Kidney (tissue), 14 donors: ENCODE results near the gene MEX3A. TPM values are rescaled to one million over a fixed set of nuclear protein-coding genes. Genes with fewer than 3 reads are reported as not detected.
"Not testable (repeated sequence)": the region's sequence is repeated elsewhere in the genome, so short reads cannot be mapped to it uniquely, and the experiment has no call there.

ENCODE experiments used
- DNase-seq, 5 donors: peaks; one replicate each; pipeline ENCODE4 v3.0.0-alpha.2; 2013 to 2020
- FAIRE-seq: peaks from 2 replicates; lab custom pipeline; 2012; peaks lifted over from hg19 to GRCh38; lab: Jason Lieb, UNC
- H3K27ac ChIP-seq, 2 donors: one replicate each; pipeline ENCODE4 v1.7.0; 2013; ENCODE audit warnings: low read depth in 2 of 2, low read length in 2 of 2, inconsistent platforms in 1 of 2
- H3K27me3 ChIP-seq: one replicate; pipeline ENCODE4 v1.7.1; 2013; ENCODE audit warnings: low read length, inconsistent platforms; ENCODE audit not compliant: control insufficient read depth, insufficient read depth
- H3K36me3 ChIP-seq, 3 donors: one replicate each; pipeline versions ENCODE4 v1.7.0 to v1.7.1; 2013; ENCODE audit warnings: low read length in 3 of 3, control low read depth in 1 of 3, inconsistent platforms in 1 of 3; ENCODE audit not compliant: insufficient read depth in 3 of 3, control insufficient read depth in 2 of 3
- H3K4me1 ChIP-seq, 3 donors: one replicate each; pipeline versions ENCODE4 v1.7.0 to v1.7.1; 2013; ENCODE audit warnings: low read length in 3 of 3, inconsistent platforms in 1 of 3, low read depth in 1 of 3; ENCODE audit not compliant: control insufficient read depth in 2 of 3, insufficient read depth in 2 of 3
- H3K4me3 ChIP-seq, 3 donors: one replicate each; pipeline versions ENCODE4 v1.7.0 to v1.8.1; 2013; ENCODE audit warnings: low read length in 3 of 3, control low read depth in 1 of 3, inconsistent platforms in 1 of 3
- H3K9ac ChIP-seq, 3 donors: one replicate each; pipeline versions ENCODE4 v1.7.0 to v1.7.1; 2013; ENCODE audit warnings: low read length in 3 of 3, control low read depth in 1 of 3, inconsistent platforms in 1 of 3
- H3K9me3 ChIP-seq, 3 donors: one replicate each; pipeline versions ENCODE4 v1.7.0 to v1.7.1; 2013; ENCODE audit warnings: low read length in 3 of 3, control low read depth in 1 of 3, inconsistent platforms in 1 of 3; ENCODE audit not compliant: control insufficient read depth in 2 of 3, insufficient read depth in 1 of 3
- intact Hi-C: fragments of 100-400 bp; cut with DNase I; formaldehyde crosslinking; loops from one replicate; pipeline ENCODE4 v1.11.1; 2022
- polyA plus RNA-seq: library from polyadenylated mRNA; stranded (reverse); fragments of 350-450 nt; fragmentation: Illumina TruSeq; extraction: RNeasy Lipid Tissue Mini Kit (QIAGEN cat#74804); gene quantifications from one replicate; pipeline ENCODE4 v1.2.3, GENCODE V29; 2014; ENCODE audit warnings: low read depth, low replicate concordance; ENCODE audit not compliant: insufficient read depth
- total RNA-seq: library from RNA; stranded (reverse); fragmentation: NEBNext Ultra II Directional; extraction: Animal tissue kit (Norgen Biotek cat#: 25700); gene quantifications from one replicate; pipeline ENCODE4 v1.2.1, GENCODE V29; 2021
- TF ChIP-seq, protein P1 (sequence below): IDR thresholded peaks from 3 replicates; pipeline ENCODE4 v1.5.1; 2012; ENCODE audit warnings: mild to moderate bottlenecking, moderate library complexity, borderline replicate concordance; ENCODE audit not compliant: insufficient read depth; ENCODE audit errors: extremely low read depth
- donor health status: control.
- donor health status: control.
- donor health status: control.
- donor health status: control.
- donor health status: control.
- donor health status: DM: yes; HTN: yes; CAD: no.
- donor health status: Normal renal cell carcinoma (clear cell type).

Gene MEX3A
- total and polyA plus RNA-seq, 2 donors from 2014 or later, result 1.0 to 1.7 TPM

DNA sequence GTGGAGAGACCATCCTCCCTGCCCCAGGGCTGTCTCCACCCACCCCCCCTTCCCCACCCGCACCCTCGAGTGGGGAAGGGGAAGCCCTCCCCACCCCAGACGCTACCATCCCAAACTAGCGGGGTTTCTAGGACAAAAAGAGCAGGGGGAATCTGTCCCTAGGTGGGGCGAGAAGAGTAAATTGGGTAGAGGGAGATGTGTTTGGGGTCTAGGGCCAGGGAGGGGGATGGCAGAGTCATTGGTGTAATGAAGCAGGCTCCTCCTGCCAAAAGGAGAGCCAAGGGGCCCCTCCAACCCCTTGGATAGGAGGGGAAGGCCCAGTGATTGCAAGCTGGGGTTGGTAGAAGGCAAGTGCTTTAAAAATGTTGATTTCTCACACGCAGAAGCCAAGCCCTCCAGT is 10.0 kb downstream of the MEX3A start:
- H3K36me3 ChIP-seq, result peaks cover 0 to 2% (median 0%) of the 10 kb centered on the region in 3 donors
- no peak overlapping the region for H3K4me3 ChIP-seq
- no peak overlapping the region for H3K27ac ChIP-seq
- FAIRE-seq (no peak), DNase-seq (no peak)
- no peaks in the 10 kb centered on the region for H3K27me3 ChIP-seq
- H3K4me1 ChIP-seq, result peaks cover 0 to 4% (median 0%) of the 10 kb centered on the region in 3 donors
- intact Hi-C loops, result no loop called here
- no peak overlapping the region for H3K9ac ChIP-seq
- TF ChIP-seq, protein P1, sequence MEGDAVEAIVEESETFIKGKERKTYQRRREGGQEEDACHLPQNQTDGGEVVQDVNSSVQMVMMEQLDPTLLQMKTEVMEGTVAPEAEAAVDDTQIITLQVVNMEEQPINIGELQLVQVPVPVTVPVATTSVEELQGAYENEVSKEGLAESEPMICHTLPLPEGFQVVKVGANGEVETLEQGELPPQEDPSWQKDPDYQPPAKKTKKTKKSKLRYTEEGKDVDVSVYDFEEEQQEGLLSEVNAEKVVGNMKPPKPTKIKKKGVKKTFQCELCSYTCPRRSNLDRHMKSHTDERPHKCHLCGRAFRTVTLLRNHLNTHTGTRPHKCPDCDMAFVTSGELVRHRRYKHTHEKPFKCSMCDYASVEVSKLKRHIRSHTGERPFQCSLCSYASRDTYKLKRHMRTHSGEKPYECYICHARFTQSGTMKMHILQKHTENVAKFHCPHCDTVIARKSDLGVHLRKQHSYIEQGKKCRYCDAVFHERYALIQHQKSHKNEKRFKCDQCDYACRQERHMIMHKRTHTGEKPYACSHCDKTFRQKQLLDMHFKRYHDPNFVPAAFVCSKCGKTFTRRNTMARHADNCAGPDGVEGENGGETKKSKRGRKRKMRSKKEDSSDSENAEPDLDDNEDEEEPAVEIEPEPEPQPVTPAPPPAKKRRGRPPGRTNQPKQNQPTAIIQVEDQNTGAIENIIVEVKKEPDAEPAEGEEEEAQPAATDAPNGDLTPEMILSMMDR, result no peak
- no peaks in the 10 kb centered on the region for H3K9me3 ChIP-seq

DNA sequence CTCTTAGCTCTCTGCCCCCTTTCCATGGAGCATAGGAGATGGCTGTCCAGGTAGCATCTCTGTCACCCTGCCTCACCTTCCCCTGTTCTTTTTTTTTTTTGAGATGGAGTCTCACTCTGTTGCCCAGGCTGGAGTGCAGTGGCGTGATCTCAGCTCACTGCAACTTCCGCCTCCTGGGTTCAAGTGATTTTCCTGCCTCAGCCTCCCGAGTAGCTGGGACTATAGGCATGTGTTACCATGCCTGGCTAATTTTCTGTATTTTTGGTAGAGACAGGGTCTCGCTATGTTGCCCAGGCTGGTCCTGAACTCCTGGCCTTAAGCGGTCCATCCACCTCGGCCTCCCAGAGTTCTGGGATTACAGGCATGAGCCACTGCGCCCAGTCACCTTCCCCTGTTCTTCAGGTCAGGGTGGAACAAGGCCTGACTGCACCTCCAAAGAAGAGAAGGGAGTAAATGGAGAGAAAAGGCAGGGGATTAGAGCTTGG is 10.9 kb downstream of the MEX3A start:
- FAIRE-seq, H3K4me3 ChIP-seq, DNase-seq, H3K27me3 ChIP-seq, H3K4me1 ChIP-seq, H3K9me3 ChIP-seq, H3K36me3 ChIP-seq, H3K27ac ChIP-seq, H3K9ac ChIP-seq, intact Hi-C loops: not testable (repeated sequence)

DNA sequence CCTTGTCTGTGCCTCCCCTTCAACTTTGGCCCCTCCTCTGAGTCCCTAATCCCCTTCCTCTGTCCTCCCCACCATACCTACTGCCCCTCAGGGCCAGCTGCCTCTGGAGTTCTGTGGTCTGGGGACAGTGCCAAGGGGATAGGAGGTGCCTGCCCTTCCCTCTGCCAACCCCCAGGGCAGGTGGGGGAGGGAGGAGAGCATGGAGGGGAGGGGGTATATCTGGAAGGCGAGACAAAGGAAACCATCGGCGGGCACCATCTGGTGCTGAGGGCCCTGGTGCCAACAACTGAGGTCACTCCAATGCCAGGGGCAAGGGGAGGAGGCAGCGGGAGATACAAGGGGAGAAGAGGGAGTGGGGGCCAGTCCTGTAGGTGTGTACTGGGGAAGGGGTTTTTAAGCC is 11.7 kb downstream of the MEX3A start:
- Histone ChIP-seq H3K9me3 (no peaks in the 10 kb centered on the region), H3K27me3 (no peaks in the 10 kb centered on the region), H3K27ac (no peak overlapping the region), H3K4me1 (no peaks in the 10 kb centered on the region), H3K9ac (no peak overlapping the region), H3K36me3 (peaks cover 0 to 2% (median 0%) of the 10 kb centered on the region in 3 donors), H3K4me3 (no peak overlapping the region)
- TF ChIP-seq, protein P1, result no peak
- intact Hi-C loops, result no loop called here
- FAIRE-seq (no peak), DNase-seq (no peak)

DNA sequence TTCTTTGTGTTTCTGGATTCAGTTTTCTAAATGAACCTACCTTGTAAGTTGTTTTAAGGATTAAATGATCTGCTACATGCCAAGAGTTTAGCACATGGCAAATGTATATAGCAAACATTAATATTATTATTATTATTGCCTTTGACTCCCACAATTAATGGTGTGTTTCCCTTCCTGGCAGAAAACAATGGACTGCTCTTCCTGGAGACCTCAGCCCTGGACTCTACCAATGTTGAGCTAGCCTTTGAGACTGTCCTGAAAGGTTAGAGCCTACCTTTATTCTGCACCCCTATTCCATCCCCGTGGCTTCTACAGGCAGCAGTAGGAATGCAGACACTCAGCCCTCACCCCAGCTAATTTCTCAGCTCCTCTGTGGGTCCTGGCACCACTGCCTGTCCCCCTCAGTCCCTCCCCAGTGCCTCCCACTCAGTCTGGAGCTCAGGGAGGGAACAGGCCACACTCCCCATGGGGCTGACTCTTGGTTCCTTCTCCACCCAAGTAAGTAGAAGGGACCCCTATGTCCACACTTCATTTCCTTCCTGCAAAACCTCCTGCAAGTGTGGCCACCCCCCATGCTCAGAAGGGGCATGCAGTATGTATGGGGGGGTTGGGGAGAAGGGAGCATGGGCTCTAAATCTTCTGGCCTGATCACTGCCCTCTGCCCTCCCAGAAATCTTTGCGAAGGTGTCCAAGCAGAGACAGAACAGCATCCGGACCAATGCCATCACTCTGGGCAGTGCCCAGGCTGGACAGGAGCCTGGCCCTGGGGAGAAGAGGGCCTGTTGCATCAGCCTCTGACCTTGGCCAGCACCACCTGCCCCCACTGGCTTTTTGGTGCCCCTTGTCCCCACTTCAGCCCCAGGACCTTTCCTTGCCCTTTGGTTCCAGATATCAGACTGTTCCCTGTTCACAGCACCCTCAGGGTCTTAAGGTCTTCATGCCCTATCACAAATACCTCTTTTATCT is 12.5 kb downstream of the MEX3A start:
- FAIRE-seq, result no peak
- Histone ChIP-seq H3K9ac (no peak overlapping the region), H3K27me3 (no peaks in the 10 kb centered on the region), H3K36me3 (peaks cover 0 to 2% (median 0%) of the 10 kb centered on the region in 3 donors), H3K4me3 (no peak overlapping the region), H3K9me3 (no peaks in the 10 kb centered on the region), H3K4me1 (no peaks in the 10 kb centered on the region), H3K27ac (no peak overlapping the region)
- TF ChIP-seq, protein P1, result no peak
- intact Hi-C loops, result no loop called here
- DNase-seq, result no peak
